Measurements from ENCODE around the gene COX19.
A peak's percentile ranks its signal among the peaks of the same experiment; 100 is the strongest.

Gene COX19

DNA sequence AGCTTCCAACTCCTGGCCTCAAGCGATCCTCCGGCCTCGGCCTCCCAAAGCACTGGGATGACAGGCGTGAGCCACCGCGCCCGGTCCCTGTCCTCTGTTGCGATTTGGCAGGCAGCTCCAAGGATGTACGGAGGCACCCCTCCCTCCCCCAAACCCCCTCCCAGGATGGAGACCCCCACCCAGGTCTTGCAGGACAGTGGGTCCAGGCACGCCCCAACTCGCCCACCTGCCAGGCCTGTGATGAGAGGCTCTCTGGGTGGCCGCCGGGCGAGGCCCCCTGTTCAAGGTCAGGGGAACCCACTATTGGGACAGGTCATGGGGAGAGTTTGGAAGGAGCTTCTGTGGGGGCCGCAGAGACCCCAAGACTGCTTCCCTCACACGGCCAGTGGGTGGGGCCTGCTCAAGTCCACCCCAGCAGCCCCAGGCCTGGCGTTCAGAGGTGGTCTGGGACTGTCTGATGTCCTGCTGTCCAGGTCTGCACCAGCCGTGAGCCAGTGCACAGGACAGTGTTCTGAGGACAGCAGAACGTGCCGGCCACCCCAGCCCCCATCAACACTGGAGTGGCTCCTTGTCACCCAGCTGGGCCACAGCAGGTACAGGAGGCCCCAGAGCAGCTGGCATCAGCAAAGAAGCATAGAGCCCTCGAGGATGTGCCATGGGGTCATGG, 23.3 kb downstream of the COX19 start:
- TF ChIP-seq CTCF (IDR thresholded peaks at IDR 0.05) = no peak
- peaks cover 52 to 54% of the 10 kb centered on the region in 2 experiments for H3K4me1 ChIP-seq (ENCODE audit: control insufficient read depth in 1 of 2, insufficient read depth in 1 of 2, low read depth in 1 of 2, low read length in 1 of 2)
- H3K27ac ChIP-seq = peak overlapping the region; percentile 94

GRCh38 chr7:949021-949934, 26.1 kb downstream of the COX19 start:
- H3K27ac ChIP-seq = no peak overlapping the region
- no peaks in the 10 kb centered on the region for H3K27me3 ChIP-seq
- peaks cover 38% of the 10 kb centered on the region for H3K36me3 ChIP-seq
- no peak for TF ChIP-seq CTCF (IDR thresholded peaks at IDR 0.05)
- H3K4me3 ChIP-seq (ENCODE audit: low read depth in 1 of 2, low read length in 1 of 2) = peak overlapping the region in 1 of 2 experiments; percentile 9
- H3K9me3 ChIP-seq = no peaks in the 10 kb centered on the region
- peaks cover 32 to 35% of the 10 kb centered on the region in 2 experiments for H3K4me1 ChIP-seq (ENCODE audit: control insufficient read depth in 1 of 2, insufficient read depth in 1 of 2, low read depth in 1 of 2, low read length in 1 of 2)

More for the DNA sequence above, 23.3 kb downstream of the COX19 start:
- H3K27me3 ChIP-seq = no peaks in the 10 kb centered on the region
- peaks cover 20% of the 10 kb centered on the region for H3K36me3 ChIP-seq
- H3K9me3 ChIP-seq = no peaks in the 10 kb centered on the region
- peak overlapping the region; percentile 85 to 97 for H3K4me3 ChIP-seq (ENCODE audit: low read depth in 1 of 2, low read length in 1 of 2)

- H3K4me3 ChIP-seq (ENCODE audit: low read depth in 1 of 2, low read length in 1 of 2) = no peak overlapping the region
- no peak for TF ChIP-seq CTCF (IDR thresholded peaks at IDR 0.05)
These were observed 27.7 kb downstream of the COX19 start for GRCh38 chr7:947391-948210.

GRCh38 chr7:946256-946996, 28.9 kb downstream of the COX19 start:
- no peak for TF ChIP-seq CTCF (IDR thresholded peaks at IDR 0.05)
- H3K27ac ChIP-seq = no peak overlapping the region
- H3K27me3 ChIP-seq = no peaks in the 10 kb centered on the region
- peaks cover 32% of the 10 kb centered on the region for H3K36me3 ChIP-seq
- no peak overlapping the region for H3K4me3 ChIP-seq (ENCODE audit: low read depth in 1 of 2, low read length in 1 of 2)
- peaks cover 15 to 17% of the 10 kb centered on the region in 2 experiments for H3K4me1 ChIP-seq (ENCODE audit: control insufficient read depth in 1 of 2, insufficient read depth in 1 of 2, low read depth in 1 of 2, low read length in 1 of 2)
- H3K9me3 ChIP-seq = no peaks in the 10 kb centered on the region

More at GRCh38 chr7:947391-948210, 27.7 kb downstream of the COX19 start:
- H3K36me3 ChIP-seq = peaks cover 38% of the 10 kb centered on the region
- H3K9me3 ChIP-seq = no peaks in the 10 kb centered on the region
- H3K27me3 ChIP-seq = no peaks in the 10 kb centered on the region
- H3K4me1 ChIP-seq (ENCODE audit: control insufficient read depth in 1 of 2, insufficient read depth in 1 of 2, low read depth in 1 of 2, low read length in 1 of 2) = peaks cover 22 to 23% of the 10 kb centered on the region in 2 experiments
- H3K27ac ChIP-seq = no peak overlapping the region
